Liver (tissue), 9 donors: Measurements from ENCODE around the gene BAZ2A. TPM values are rescaled to one million over a fixed set of nuclear protein-coding genes. Genes with fewer than 3 reads are reported as not detected.

ENCODE experiments used
- DNase-seq: peaks from one replicate; pipeline ENCODE4 v3.0.0-alpha.2; 2017; ENCODE audit warnings: low spot score
- H3K27ac ChIP-seq, 2 donors: one replicate each; pipeline ENCODE4 v1.7.0; 2013; ENCODE audit warnings: inconsistent platforms in 2 of 2, low read length in 2 of 2, control low read depth in 1 of 2, low read depth in 1 of 2, mild to moderate bottlenecking in 1 of 2
- H3K27me3 ChIP-seq, 4 donors: one replicate each; pipeline versions ENCODE4 v1.6.1 to v1.7.0; 2013; ENCODE audit warnings: low read length in 3 of 4, inconsistent platforms in 1 of 4, mild to moderate bottlenecking in 1 of 4, moderate library complexity in 1 of 4; ENCODE audit not compliant: control insufficient read depth in 4 of 4, insufficient read depth in 4 of 4
- H3K36me3 ChIP-seq, 4 donors: one replicate each; pipeline versions ENCODE4 v1.6.1 to v1.7.0; 2013; ENCODE audit warnings: low read length in 3 of 4, mild to moderate bottlenecking in 3 of 4, low read depth in 1 of 4, moderate library complexity in 1 of 4; ENCODE audit not compliant: control insufficient read depth in 4 of 4, insufficient read depth in 3 of 4
- H3K4me1 ChIP-seq, 4 donors: one replicate each; pipeline versions ENCODE4 v1.6.1 to v1.7.0; 2013; ENCODE audit warnings: low read length in 3 of 4, mild to moderate bottlenecking in 3 of 4, moderate library complexity in 1 of 4; ENCODE audit not compliant: control insufficient read depth in 4 of 4, insufficient read depth in 4 of 4
- H3K4me3 ChIP-seq, 3 donors: one replicate each; pipeline versions ENCODE4 v1.6.1 to v1.7.0; 2013; ENCODE audit warnings: low read length in 3 of 3, control low read depth in 1 of 3, low read depth in 1 of 3, mild to moderate bottlenecking in 1 of 3
- H3K9ac ChIP-seq, 2 donors: one replicate each; pipeline ENCODE4 v1.7.0; 2013; ENCODE audit warnings: low read length in 2 of 2, mild to moderate bottlenecking in 2 of 2, moderate library complexity in 2 of 2, control low read depth in 1 of 2, low read depth in 1 of 2
- H3K9me3 ChIP-seq, 4 donors: one replicate each; pipeline versions ENCODE4 v1.6.1 to v1.7.0; 2013; ENCODE audit warnings: low read length in 3 of 4; ENCODE audit not compliant: control insufficient read depth in 4 of 4
- CTCF ChIP-seq: fragments of 150-350 bp; IDR thresholded peaks from 2 replicates; pipeline ENCODE4 v1.5.1; 2017; ENCODE audit warnings: improper control_type of control experiment, low read depth, low read length; ENCODE audit not compliant: missing input control
- EGR1 ChIP-seq, 2 donors: IDR thresholded peaks; 2 replicates each; pipeline ENCODE4 v1.6.1; 2016 to 2018; ENCODE audit warnings: antibody characterized with exemption in 2 of 2, low read depth in 2 of 2
- FOXA1 ChIP-seq: IDR thresholded peaks from 2 replicates; pipeline ENCODE4 v1.6.1; 2016; ENCODE audit warnings: antibody characterized with exemption
- FOXA2 ChIP-seq: IDR thresholded peaks from 2 replicates; pipeline ENCODE4 v1.6.1; 2016; ENCODE audit warnings: antibody characterized with exemption
- GABPA ChIP-seq, 2 donors: IDR thresholded peaks in 1 of 2; conservative IDR thresholded peaks in 1 of 2; 2 replicates each; pipeline ENCODE4 v1.6.1; 2016; ENCODE audit warnings: antibody characterized with exemption in 2 of 2, mild to moderate bottlenecking in 1 of 2, moderate library complexity in 1 of 2
- HNF4A ChIP-seq, 2 donors: conservative IDR thresholded peaks; 2 replicates each; pipeline ENCODE4 v1.6.1; 2016; ENCODE audit warnings: antibody characterized with exemption in 2 of 2, mild to moderate bottlenecking in 2 of 2
- HNF4G ChIP-seq: IDR thresholded peaks from 2 replicates; pipeline ENCODE4 v1.6.1; 2016; ENCODE audit warnings: antibody characterized with exemption
- NR2F2 ChIP-seq: IDR thresholded peaks from 2 replicates; pipeline ENCODE4 v1.6.1; 2016; ENCODE audit warnings: antibody characterized with exemption
- REST ChIP-seq: IDR thresholded peaks from 2 replicates; pipeline ENCODE4 v1.6.1; 2016; ENCODE audit warnings: antibody characterized with exemption, mild to moderate bottlenecking
- RXRA ChIP-seq, 2 donors: IDR thresholded peaks; 2 replicates each; pipeline ENCODE4 v1.6.1; 2017 to 2018; ENCODE audit warnings: antibody characterized with exemption in 2 of 2, mild to moderate bottlenecking in 1 of 2
- SP1 ChIP-seq: IDR thresholded peaks from 2 replicates; pipeline ENCODE4 v1.6.1; 2018; ENCODE audit warnings: antibody characterized with exemption, mild to moderate bottlenecking
- TAF1 ChIP-seq: conservative IDR thresholded peaks from 2 replicates; pipeline ENCODE4 v1.6.1; 2016; ENCODE audit warnings: antibody characterized with exemption, mild to moderate bottlenecking
- YY1 ChIP-seq: IDR thresholded peaks from 2 replicates; pipeline ENCODE4 v1.6.1; 2016; ENCODE audit warnings: antibody characterized with exemption, mild to moderate bottlenecking
- ZBTB33 ChIP-seq: IDR thresholded peaks from 2 replicates; pipeline ENCODE4 v1.6.1; 2016; ENCODE audit warnings: antibody characterized with exemption
- WGBS: extraction: QIAGEN DNeasy Blood & Tissue Kit; methylation state at CpG from one replicate; pipeline ENCODE4 v1.1.7; 2013; 5-methylcytosine and 5-hydroxymethylcytosine counted together
- polyA plus RNA-seq, 2 donors: library from polyadenylated mRNA; stranded (reverse) in 1 of 2; unstranded in 1 of 2; fragments of 200-250 nt in 1 of 2; fragments of >200 nt in 1 of 2; fragmentation: Nextera tagmentation in 1 of 2; extraction: Ambion mirVana in 1 of 2; gene quantifications; one replicate each; pipeline versions ENCODE4 v1.2.1 to v1.2.3, GENCODE V29; 2013 to 2015
- total RNA-seq, 2 donors: library from RNA; depleted of rRNA; stranded (reverse); fragments of >200 nt; gene quantifications; one replicate each; pipeline ENCODE4 v1.2.3, GENCODE V29; 2014
- TF ChIP-seq, protein P1 (sequence below): IDR thresholded peaks from 2 replicates; pipeline ENCODE4 v1.6.1; 2016; ENCODE audit warnings: antibody characterized with exemption
- TF ChIP-seq, protein P2 (sequence below): IDR thresholded peaks from 2 replicates; pipeline ENCODE4 v1.6.1; 2016; ENCODE audit warnings: antibody characterized with exemption
- donor health status: healthy.
- donor health status: healthy.
- donor health status: healthy.
- donor health status: healthy.
- donor health status: healthy.

The BAZ2A gene
- total and polyA plus RNA-seq, 4 donors = 12.8 to 31.9 (median 22.0) TPM

DNA sequence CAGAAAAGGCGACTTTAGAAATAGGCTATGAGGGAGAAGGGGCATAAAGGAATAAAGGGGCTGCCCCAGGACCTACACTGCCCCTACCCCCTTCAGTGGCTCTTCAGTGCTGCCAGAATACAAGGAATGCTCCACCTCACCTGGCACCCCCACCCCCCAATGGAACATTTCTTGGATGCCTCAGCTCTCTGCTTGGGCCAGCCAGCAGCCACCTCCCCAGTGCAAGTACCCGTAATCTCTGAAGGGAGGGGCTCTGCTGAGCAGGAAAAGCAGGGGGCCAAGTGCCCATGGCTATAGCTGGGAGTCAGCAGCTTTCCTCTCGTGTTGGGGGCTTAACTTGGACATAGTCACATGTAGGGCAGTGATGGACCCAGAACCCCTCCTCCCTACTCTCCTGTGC, 33.3 kb downstream of the BAZ2A start:
- Histone ChIP-seq H3K36me3 (peaks cover 23 to 53% (median 49%) of the 10 kb centered on the region in 4 donors), H3K9ac (no peak overlapping the region), H3K27ac (no peak overlapping the region), H3K4me3 (no peak overlapping the region), H3K4me1 (no peaks in the 10 kb centered on the region), H3K27me3 (no peaks in the 10 kb centered on the region), H3K9me3 (no peaks in the 10 kb centered on the region)
- WGBS = 88% methylated on average over 3 of the region's 3 CpGs
- no peak for TF ChIP-seq YY1
- TF ChIP-seq ZBTB33 = no peak
- TF ChIP-seq, protein P1, sequence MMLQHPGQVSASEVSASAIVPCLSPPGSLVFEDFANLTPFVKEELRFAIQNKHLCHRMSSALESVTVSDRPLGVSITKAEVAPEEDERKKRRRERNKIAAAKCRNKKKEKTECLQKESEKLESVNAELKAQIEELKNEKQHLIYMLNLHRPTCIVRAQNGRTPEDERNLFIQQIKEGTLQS = no peak
- no peak for TF ChIP-seq RXRA (IDR thresholded peaks at IDR 0.05)
- no peak for TF ChIP-seq REST
- TF ChIP-seq FOXA1 = no peak
- no peak for TF ChIP-seq SP1
- TF ChIP-seq CTCF = no peak
- no peak for TF ChIP-seq FOXA2
- TF ChIP-seq EGR1 (IDR thresholded peaks at IDR 0.05; ENCODE audit: low read depth in 2 of 2) = no peak
- no peak for TF ChIP-seq HNF4A (conservative IDR thresholded peaks at IDR 0.05)
- TF ChIP-seq NR2F2 = no peak
- TF ChIP-seq, protein P2, sequence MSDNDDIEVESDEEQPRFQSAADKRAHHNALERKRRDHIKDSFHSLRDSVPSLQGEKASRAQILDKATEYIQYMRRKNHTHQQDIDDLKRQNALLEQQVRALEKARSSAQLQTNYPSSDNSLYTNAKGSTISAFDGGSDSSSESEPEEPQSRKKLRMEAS = no peak
- TF ChIP-seq HNF4G = no peak
- TF ChIP-seq GABPA (IDR thresholded peaks at IDR 0.05 in 1 of 2, conservative IDR thresholded peaks at IDR 0.05 in 1 of 2) = no peak
- TF ChIP-seq TAF1 = no peak
- DNase-seq = no peak
